Gastrocnemius medialis (tissue), 4 donors: Measurements from ENCODE around the gene MZT1. TPM values are rescaled to one million over a fixed set of nuclear protein-coding genes. Genes with fewer than 3 reads are reported as not detected.

ENCODE experiments used
- ATAC-seq, 2 donors: fragments of 150-250 bp; one replicate each; pipeline ENCODE4 v1.9.1; 2016
- DNase-seq, 2 donors: peaks; one replicate each; pipeline ENCODE4 v3.0.0-alpha.2; 2019
- H3K27ac ChIP-seq, 4 donors: fragments of 200-600 bp; sonication (generic); 1 replicate in 1 of 4; 2 replicates in 3 of 4; pipeline ENCODE4 v1.5.1; 2016 to 2018; ENCODE audit warnings: mild to moderate bottlenecking in 2 of 4, moderate library complexity in 1 of 4
- H3K27me3 ChIP-seq, 3 donors: fragments of 200-600 bp; sonication (generic) in 2 of 3; 1 replicate in 1 of 3; 2 replicates in 2 of 3; pipeline versions ENCODE4 v1.5.1 to v1.6.0; 2016 to 2019; ENCODE audit warnings: mild to moderate bottlenecking in 1 of 3, moderate library complexity in 1 of 3
- H3K36me3 ChIP-seq, 2 donors: fragments of 200-600 bp; sonication (generic) in 1 of 2; one replicate each; pipeline ENCODE4 v1.5.1; 2017 to 2018
- H3K4me1 ChIP-seq, 2 donors: fragments of 200-600 bp; sonication (generic) in 1 of 2; one replicate each; pipeline ENCODE4 v1.5.1; 2016 to 2017; ENCODE audit warnings: mild to moderate bottlenecking in 2 of 2
- H3K4me3 ChIP-seq, 4 donors: fragments of 200-600 bp; sonication (generic) in 3 of 4; 1 replicate in 1 of 4; 2 replicates in 3 of 4; pipeline ENCODE4 v1.5.1; 2016 to 2019; ENCODE audit warnings: mild to moderate bottlenecking in 2 of 4
- H3K9me3 ChIP-seq, 3 donors: fragments of 200-600 bp; sonication (generic) in 2 of 3; 1 replicate in 1 of 3; 2 replicates in 2 of 3; pipeline ENCODE4 v1.5.1; 2016 to 2019
- POLR2A ChIP-seq, 2 donors: fragments of 450-650 bp; IDR thresholded peaks; one replicate each; pipeline ENCODE4 v1.6.1; 2017; ENCODE audit warnings: antibody characterized with exemption in 2 of 2, mild to moderate bottlenecking in 2 of 2, moderate library complexity in 2 of 2
- in situ Hi-C, 4 donors: fragments of 200-750 bp; cut with MboI; loops; one replicate each; pipeline versions ENCODE4 v1.15.0 to v1.8.0; 2017; ENCODE audit warnings: low sequenced_read_pairs in 4 of 4
- intact Hi-C: fragments of 100-400 bp; cut with DNase I; formaldehyde crosslinking; loops from one replicate; pipeline ENCODE4 v1.15.1; 2023; ENCODE audit warnings: low total_unique reads
- total RNA-seq, 4 donors: library from RNA; depleted of rRNA; stranded (reverse); fragments of >200 nt; gene quantifications; one replicate each; pipeline versions ENCODE4 v1.1.0 to v1.2.3, GENCODE V29; 2016
- TF ChIP-seq, protein P1 (sequence below), 5 experiments: fragments of 450-650 bp in 3 of 5; fragments of 200-600 bp in 2 of 5; sonication (generic) in 2 of 5; IDR thresholded peaks in 4 of 5; conservative IDR thresholded peaks in 1 of 5; 1 replicate in 4 of 5; 2 replicates in 1 of 5; pipeline ENCODE4 v1.5.1; 2016 to 2019; ENCODE audit warnings: antibody characterized with exemption in 5 of 5, mild to moderate bottlenecking in 3 of 5, moderate library complexity in 3 of 5

The MZT1 gene
- total RNA-seq, 4 donors from 2014 or later: 7.7 to 17.0 (median 10.7) TPM

GRCh38 chr13:72757792-72758535 is 30.5 kb upstream of the MZT1 start:
- TF ChIP-seq POLR2A (IDR thresholded peaks at IDR 0.05): no peak
- TF ChIP-seq, protein P1, sequence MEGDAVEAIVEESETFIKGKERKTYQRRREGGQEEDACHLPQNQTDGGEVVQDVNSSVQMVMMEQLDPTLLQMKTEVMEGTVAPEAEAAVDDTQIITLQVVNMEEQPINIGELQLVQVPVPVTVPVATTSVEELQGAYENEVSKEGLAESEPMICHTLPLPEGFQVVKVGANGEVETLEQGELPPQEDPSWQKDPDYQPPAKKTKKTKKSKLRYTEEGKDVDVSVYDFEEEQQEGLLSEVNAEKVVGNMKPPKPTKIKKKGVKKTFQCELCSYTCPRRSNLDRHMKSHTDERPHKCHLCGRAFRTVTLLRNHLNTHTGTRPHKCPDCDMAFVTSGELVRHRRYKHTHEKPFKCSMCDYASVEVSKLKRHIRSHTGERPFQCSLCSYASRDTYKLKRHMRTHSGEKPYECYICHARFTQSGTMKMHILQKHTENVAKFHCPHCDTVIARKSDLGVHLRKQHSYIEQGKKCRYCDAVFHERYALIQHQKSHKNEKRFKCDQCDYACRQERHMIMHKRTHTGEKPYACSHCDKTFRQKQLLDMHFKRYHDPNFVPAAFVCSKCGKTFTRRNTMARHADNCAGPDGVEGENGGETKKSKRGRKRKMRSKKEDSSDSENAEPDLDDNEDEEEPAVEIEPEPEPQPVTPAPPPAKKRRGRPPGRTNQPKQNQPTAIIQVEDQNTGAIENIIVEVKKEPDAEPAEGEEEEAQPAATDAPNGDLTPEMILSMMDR (IDR thresholded peaks at IDR 0.05 in 4 of 5, conservative IDR thresholded peaks at IDR 0.05 in 1 of 5): no peak
- no peak for ATAC-seq
- no peaks in the 10 kb centered on the region for H3K4me1 ChIP-seq
- no peak for DNase-seq
- H3K27me3 ChIP-seq: no peaks in the 10 kb centered on the region
- no peak overlapping the region for H3K4me3 ChIP-seq
- in situ Hi-C loops: no loop called here
- H3K27ac ChIP-seq: no peak overlapping the region
- H3K9me3 ChIP-seq: no peaks in the 10 kb centered on the region
- intact Hi-C loops: no loop called here
- peaks cover 2 to 81% of the 10 kb centered on the region in 2 donors for H3K36me3 ChIP-seq

DNA sequence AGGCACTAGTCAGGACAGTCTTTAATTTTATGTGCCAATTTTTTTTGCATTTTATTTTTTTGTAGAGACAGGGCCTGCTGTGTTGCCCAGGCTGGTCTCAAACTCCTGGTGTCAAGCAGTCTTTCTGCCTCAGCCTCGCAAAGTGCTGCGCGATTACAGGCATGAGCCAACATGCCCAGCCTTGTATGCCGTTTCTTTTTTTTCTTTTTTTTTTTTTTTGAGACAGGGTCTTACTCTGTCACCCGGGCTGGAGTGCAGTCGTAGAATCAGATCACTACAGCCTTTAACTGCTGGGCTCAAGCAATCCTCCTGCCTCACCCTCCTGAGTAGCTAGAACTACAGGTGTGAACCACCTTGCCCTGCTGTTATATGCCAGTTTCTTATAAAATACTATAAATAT is 26.7 kb upstream of the MZT1 start:
- no peak for DNase-seq
- Histone ChIP-seq H3K27me3 (no peaks in the 10 kb centered on the region), H3K9me3 (no peaks in the 10 kb centered on the region), H3K4me3 (no peak overlapping the region), H3K4me1 (no peaks in the 10 kb centered on the region), H3K27ac (no peak overlapping the region), H3K36me3 (peaks cover 0 to 53% of the 10 kb centered on the region in 2 donors)
- ATAC-seq: no peak
- in situ Hi-C loops (no loop called here), intact Hi-C loops (no loop called here)
- no peak for TF ChIP-seq POLR2A (IDR thresholded peaks at IDR 0.05)
- TF ChIP-seq, protein P1 (IDR thresholded peaks at IDR 0.05 in 4 of 5, conservative IDR thresholded peaks at IDR 0.05 in 1 of 5): no peak

DNA sequence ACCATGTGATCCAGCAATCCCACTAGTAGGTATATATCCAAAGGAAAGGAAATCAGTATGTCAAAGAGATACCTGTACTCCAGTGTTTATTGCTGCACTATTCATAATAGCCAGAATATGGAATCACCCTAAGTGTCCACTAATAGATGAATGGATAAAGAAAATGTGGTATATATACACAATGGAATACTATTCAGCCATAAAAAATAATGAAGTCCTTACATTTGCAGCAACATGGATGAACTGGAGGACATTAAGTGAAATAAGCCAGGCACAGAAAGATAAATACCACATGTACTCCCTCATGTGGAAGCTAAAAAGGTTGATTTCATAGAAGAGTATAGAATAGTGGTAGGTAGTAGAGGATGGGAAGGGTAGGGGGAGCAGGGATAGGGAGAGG is 23.8 kb upstream of the MZT1 start:
- Histone ChIP-seq H3K36me3 (peaks cover 0 to 47% of the 10 kb centered on the region in 2 donors), H3K27me3 (no peaks in the 10 kb centered on the region), H3K27ac (no peak overlapping the region), H3K4me1 (no peaks in the 10 kb centered on the region), H3K9me3 (no peaks in the 10 kb centered on the region), H3K4me3 (no peak overlapping the region)
- no peak for DNase-seq
- no peak for ATAC-seq
- intact Hi-C loops (no loop called here), in situ Hi-C loops (no loop called here)
- TF ChIP-seq, protein P1 (IDR thresholded peaks at IDR 0.05 in 4 of 5, conservative IDR thresholded peaks at IDR 0.05 in 1 of 5): no peak
- no peak for TF ChIP-seq POLR2A (IDR thresholded peaks at IDR 0.05)

DNA sequence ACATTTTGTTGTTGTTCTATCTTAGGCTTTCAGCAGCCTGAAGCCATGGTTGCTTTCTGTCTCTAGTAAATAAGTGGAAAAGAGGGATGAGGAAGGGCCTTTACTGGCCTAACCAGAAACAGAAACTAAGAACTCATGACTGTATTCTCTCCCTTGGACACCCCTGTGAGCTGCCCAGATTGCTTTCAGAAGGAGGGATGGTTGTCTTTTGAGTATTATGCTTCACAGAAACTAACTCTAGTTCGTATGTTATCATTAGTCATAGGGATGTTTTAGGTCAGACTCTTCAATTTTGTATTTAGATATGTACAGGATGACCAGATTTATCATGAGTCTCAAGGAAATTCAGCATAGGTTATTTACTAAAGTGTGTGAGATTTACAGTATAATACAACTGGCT is 17.8 kb upstream of the MZT1 start:
- ATAC-seq: no peak
- Histone ChIP-seq H3K4me1 (no peaks in the 10 kb centered on the region), H3K4me3 (no peak overlapping the region), H3K27me3 (no peaks in the 10 kb centered on the region), H3K9me3 (no peaks in the 10 kb centered on the region), H3K36me3 (peaks cover 0 to 38% of the 10 kb centered on the region in 2 donors), H3K27ac (no peak overlapping the region)
- intact Hi-C loops (no loop called here), in situ Hi-C loops (no loop called here)
- DNase-seq: no peak
- no peak for TF ChIP-seq POLR2A (IDR thresholded peaks at IDR 0.05)
- TF ChIP-seq, protein P1 (IDR thresholded peaks at IDR 0.05 in 4 of 5, conservative IDR thresholded peaks at IDR 0.05 in 1 of 5): no peak
